Mucosa of descending colon (tissue), 3 donors: ENCODE results near the gene MTA3. TPM values are rescaled to one million over a fixed set of nuclear protein-coding genes. Genes with fewer than 3 reads are reported as not detected.

Experiments used
- ATAC-seq: fragments of 200-7000 bp; cut with Tn5 transposase; one replicate; pipeline ENCODE4 v1.9.1; 2020; ENCODE audit warnings: mild to moderate bottlenecking, moderate library complexity
- DNase-seq, 3 donors: peaks; one replicate each; pipeline ENCODE4 v3.0.0-alpha.2; 2020
- H3K36me3 ChIP-seq: fragments of 200-600 bp; one replicate; pipeline ENCODE4 v1.8.0; 2021; ENCODE audit warnings: low read depth, mild to moderate bottlenecking
- H3K4me1 ChIP-seq: fragments of 200-600 bp; one replicate; pipeline ENCODE4 v1.8.0; 2021; ENCODE audit warnings: low read depth, mild to moderate bottlenecking
- H3K4me3 ChIP-seq: fragments of 200-600 bp; one replicate; pipeline ENCODE4 v1.8.0; 2021; ENCODE audit warnings: mild to moderate bottlenecking
- H3K9me3 ChIP-seq: fragments of 200-600 bp; one replicate; pipeline ENCODE4 v1.8.0; 2021; ENCODE audit warnings: mild to moderate bottlenecking
- CTCF ChIP-seq: fragments of 200-600 bp; IDR thresholded peaks from one replicate; pipeline ENCODE4 v1.8.0; 2022; ENCODE audit warnings: antibody characterized with exemption, mild to moderate bottlenecking
- intact Hi-C, 2 donors: fragments of 100-400 bp; cut with DNase I in 1 of 2; cut with micrococcal nuclease in 1 of 2; formaldehyde crosslinking; loops; one replicate each; pipeline versions ENCODE4 v1.11.0 to v1.11.1; 2022; cut with DNase I, micrococcal nuclease
- total RNA-seq, 3 donors: library from RNA; stranded (reverse); fragmentation: NEBNext Ultra II Directional in 2 of 3; extraction: Animal tissue kit (Norgen Biotek cat#: 25700) in 2 of 3; gene quantifications; one replicate each; pipeline versions ENCODE4 v1.2.1 to v1.2.4, GENCODE V29; 2021 to 2023
- donor health status: DM: no; HTN: no; CAD: no; lungs with moderate emphysema.
- donor health status: DM: no; HTN: no; CAD: no.
- donor health status: DM: no; HTN: yes; CAD: no.

MTA3 gene
- total RNA-seq, 3 donors from 2014 or later: 44.8 to 58.9 (median 52.8) TPM

- DNase-seq (no peak), ATAC-seq (no peak)
- Histone ChIP-seq H3K36me3 (no peaks in the 10 kb centered on the region), H3K4me1 (no peaks in the 10 kb centered on the region), H3K4me3 (no peak overlapping the region), H3K9me3 (no peaks in the 10 kb centered on the region)
- intact Hi-C loops: no loop called here
- no peak for TF ChIP-seq CTCF
Observed at GRCh38 chr2:42771546-42772153, 203.2 kb downstream of the MTA3 start.

- Histone ChIP-seq H3K36me3 (no peaks in the 10 kb centered on the region), H3K4me1 (no peaks in the 10 kb centered on the region), H3K9me3 (peaks cover 18% of the 10 kb centered on the region), H3K4me3 (no peak overlapping the region)
- DNase-seq: no peak
- ATAC-seq: no peak
- TF ChIP-seq CTCF: no peak
- intact Hi-C loops: no loop called here
Observed at GRCh38 chr2:42775186-42775585, 206.8 kb downstream of the MTA3 start.

- intact Hi-C loops: no loop called here
- no peak for DNase-seq
- TF ChIP-seq CTCF: no peak
Observed at GRCh38 chr2:42775810-42776209, 207.4 kb downstream of the MTA3 start.

GRCh38 chr2:42777883-42778805 lies 209.7 kb downstream of the MTA3 start:
- ATAC-seq: no peak
- no peaks in the 10 kb centered on the region for H3K36me3 ChIP-seq
- TF ChIP-seq CTCF: no peak
- H3K4me1 ChIP-seq: no peaks in the 10 kb centered on the region
- peaks cover 22% of the 10 kb centered on the region for H3K9me3 ChIP-seq
- intact Hi-C loops: no loop called here
- no peak for DNase-seq
- H3K4me3 ChIP-seq: no peak overlapping the region

More at GRCh38 chr2:42775810-42776209, 207.4 kb downstream of the MTA3 start:
- Histone ChIP-seq H3K9me3 (peaks cover 22% of the 10 kb centered on the region), H3K4me1 (no peaks in the 10 kb centered on the region), H3K4me3 (no peak overlapping the region), H3K36me3 (no peaks in the 10 kb centered on the region)
- ATAC-seq: no peak

- H3K4me1 ChIP-seq: no peaks in the 10 kb centered on the region
- peak in 1 of 3 donors; percentile 60 for DNase-seq
- no peak for TF ChIP-seq CTCF
- peaks cover 22% of the 10 kb centered on the region for H3K9me3 ChIP-seq
- H3K36me3 ChIP-seq: no peaks in the 10 kb centered on the region
- intact Hi-C loops: no loop called here
- ATAC-seq: peak; percentile 86
- no peak overlapping the region for H3K4me3 ChIP-seq
Observed at GRCh38 chr2:42781181-42781580, 212.7 kb downstream of the MTA3 start.
